Myocyte (in vitro differentiated cells): ENCODE results near the gene WDR4. TPM values are rescaled to one million over a fixed set of nuclear protein-coding genes. Genes with fewer than 3 reads are reported as not detected.
"Not testable (repeated sequence)": the region's sequence is repeated elsewhere in the genome, so short reads cannot be mapped to it uniquely, and the experiment has no call there.

ENCODE experiments used
- DNase-seq: peaks from one replicate; pipeline ENCODE4 v3.0.0-alpha.2; 2012; ENCODE audit warnings: low read depth
- total RNA-seq: library from RNA; depleted of rRNA; stranded (reverse); fragments of >200 nt; gene quantifications from 2 replicates; pipeline ENCODE4 v1.2.3, GENCODE V29; 2014

The WDR4 gene
- total RNA-seq, 1 donor from 2014 or later: 8.7 TPM

GRCh38 chr21:42820616-42821465, 58.5 kb downstream of the WDR4 start:
- no peak for DNase-seq

- peak; percentile 7 for DNase-seq
These were observed 59.3 kb downstream of the WDR4 start for GRCh38 chr21:42819861-42820615.

GRCh38 chr21:42818328-42818749, 61.0 kb downstream of the WDR4 start:
- peak; percentile 28 for DNase-seq

- no peak for DNase-seq
These were observed 64.1 kb downstream of the WDR4 start for GRCh38 chr21:42815217-42815616.

- not testable (repeated sequence) for DNase-seq
These were observed 66.7 kb downstream of the WDR4 start for GRCh38 chr21:42812528-42813241.

GRCh38 chr21:42811960-42812359, 67.4 kb downstream of the WDR4 start:
- no peak for DNase-seq

GRCh38 chr21:42809577-42810475, 69.5 kb downstream of the WDR4 start:
- DNase-seq: no peak

GRCh38 chr21:42809171-42809570, 70.2 kb downstream of the WDR4 start:
- no peak for DNase-seq

- DNase-seq: no peak
These were observed 71.3 kb downstream of the WDR4 start for GRCh38 chr21:42807938-42808613.

- DNase-seq: not testable (repeated sequence)
These were observed 71.9 kb downstream of the WDR4 start for GRCh38 chr21:42807293-42807895.

- no peak for DNase-seq
These were observed 72.7 kb downstream of the WDR4 start for GRCh38 chr21:42806509-42807140.

- not testable (repeated sequence) for DNase-seq
These were observed 77.7 kb downstream of the WDR4 start for GRCh38 chr21:42801616-42802015.

- no peak for DNase-seq
These were observed 79.4 kb downstream of the WDR4 start for GRCh38 chr21:42799948-42800347.

GRCh38 chr21:42799516-42799915, 79.8 kb downstream of the WDR4 start:
- DNase-seq: no peak

Other genes with a start within 250 kb of the WDR4 start
- not detected in 2 replicates for gene PDE9A, start 225.9 kb downstream of the WDR4 start, total RNA-seq
- 40.7 and 44.0 TPM in 2 replicates for gene NDUFV3, start 13.8 kb upstream of the WDR4 start, total RNA-seq
- not detected in 2 replicates for gene ERVH48-1, start 46.1 kb upstream of the WDR4 start, total RNA-seq
- 16.5 and 18.4 TPM in 2 replicates for gene PKNOX1, start 95.0 kb upstream of the WDR4 start, total RNA-seq
- 15.8 and 20.0 TPM in 2 replicates for gene CBS, start 196.3 kb upstream of the WDR4 start, total RNA-seq
- gene U2AF1, start 228.0 kb upstream of the WDR4 start, total RNA-seq: 17.9 and 18.3 TPM in 2 replicates